ENCODE measurements around the gene SETBP1.

The SETBP1 gene

DNA sequence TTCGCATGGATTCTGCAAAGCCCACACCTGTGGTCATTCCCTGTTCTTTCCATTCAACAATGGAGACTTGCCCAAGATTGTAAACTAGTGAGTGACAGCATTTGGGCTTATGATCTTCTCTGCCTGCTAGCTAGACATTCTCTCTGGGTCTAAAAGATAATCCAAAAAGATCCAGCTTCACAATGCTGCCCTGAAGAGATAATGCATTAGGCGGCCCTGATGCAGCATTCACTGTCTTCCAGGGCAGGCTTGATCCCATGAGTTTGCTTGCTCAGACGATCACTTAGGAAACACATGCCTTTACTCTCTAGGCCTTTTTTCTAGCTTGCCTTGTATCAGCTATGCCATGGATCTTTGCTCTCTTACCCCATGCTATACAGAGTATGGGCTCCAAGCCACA, 196.1 kb downstream of the SETBP1 start:
- DNase-seq (ENCODE audit: extremely low read depth, insufficient read length): no peak
- H3K4me3 ChIP-seq (replicated peaks; ENCODE audit: low read depth, low read length): no peak overlapping the region
- TF ChIP-seq, protein P1, sequence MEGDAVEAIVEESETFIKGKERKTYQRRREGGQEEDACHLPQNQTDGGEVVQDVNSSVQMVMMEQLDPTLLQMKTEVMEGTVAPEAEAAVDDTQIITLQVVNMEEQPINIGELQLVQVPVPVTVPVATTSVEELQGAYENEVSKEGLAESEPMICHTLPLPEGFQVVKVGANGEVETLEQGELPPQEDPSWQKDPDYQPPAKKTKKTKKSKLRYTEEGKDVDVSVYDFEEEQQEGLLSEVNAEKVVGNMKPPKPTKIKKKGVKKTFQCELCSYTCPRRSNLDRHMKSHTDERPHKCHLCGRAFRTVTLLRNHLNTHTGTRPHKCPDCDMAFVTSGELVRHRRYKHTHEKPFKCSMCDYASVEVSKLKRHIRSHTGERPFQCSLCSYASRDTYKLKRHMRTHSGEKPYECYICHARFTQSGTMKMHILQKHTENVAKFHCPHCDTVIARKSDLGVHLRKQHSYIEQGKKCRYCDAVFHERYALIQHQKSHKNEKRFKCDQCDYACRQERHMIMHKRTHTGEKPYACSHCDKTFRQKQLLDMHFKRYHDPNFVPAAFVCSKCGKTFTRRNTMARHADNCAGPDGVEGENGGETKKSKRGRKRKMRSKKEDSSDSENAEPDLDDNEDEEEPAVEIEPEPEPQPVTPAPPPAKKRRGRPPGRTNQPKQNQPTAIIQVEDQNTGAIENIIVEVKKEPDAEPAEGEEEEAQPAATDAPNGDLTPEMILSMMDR (IDR thresholded peaks at IDR 0.05; ENCODE audit: insufficient read depth, low read length, poor library complexity, severe bottlenecking): no peak
- H3K36me3 ChIP-seq (ENCODE audit: control insufficient read depth, insufficient read depth, low read length): no peaks in the 10 kb centered on the region
- no peaks in the 10 kb centered on the region; the same call in 1 of the 2 replicates for H3K27me3 ChIP-seq (replicated peaks; ENCODE audit: control insufficient read depth, insufficient read depth, low read length)

- TF ChIP-seq, protein P1 (IDR thresholded peaks at IDR 0.05; ENCODE audit: insufficient read depth, low read length, poor library complexity, severe bottlenecking): no peak
- Histone ChIP-seq H3K27me3 (replicated peaks; ENCODE audit: control insufficient read depth, insufficient read depth, low read length) (no peaks in the 10 kb centered on the region; the same call in 1 of the 2 replicates), H3K4me3 (replicated peaks; ENCODE audit: low read depth, low read length) (no peak overlapping the region), H3K36me3 (ENCODE audit: control insufficient read depth, insufficient read depth, low read length) (no peaks in the 10 kb centered on the region)
- no peak for DNase-seq (ENCODE audit: extremely low read depth, insufficient read length)
Measured at GRCh38 chr18:44878335-44878734, 197.6 kb downstream of the SETBP1 start.

GRCh38 chr18:44880170-44880569, 199.5 kb downstream of the SETBP1 start:
- TF ChIP-seq, protein P1 (IDR thresholded peaks at IDR 0.05; ENCODE audit: insufficient read depth, low read length, poor library complexity, severe bottlenecking): no peak
- Histone ChIP-seq H3K36me3 (ENCODE audit: control insufficient read depth, insufficient read depth, low read length) (no peaks in the 10 kb centered on the region), H3K27me3 (replicated peaks; ENCODE audit: control insufficient read depth, insufficient read depth, low read length) (no peaks in the 10 kb centered on the region; the same call in 1 of the 2 replicates), H3K4me3 (replicated peaks; ENCODE audit: low read depth, low read length) (no peak overlapping the region)
- DNase-seq (ENCODE audit: extremely low read depth, insufficient read length): no peak

GRCh38 chr18:44881461-44882162, 200.9 kb downstream of the SETBP1 start:
- TF ChIP-seq, protein P1 (IDR thresholded peaks at IDR 0.05; ENCODE audit: insufficient read depth, low read length, poor library complexity, severe bottlenecking): no peak
- H3K36me3 ChIP-seq (ENCODE audit: control insufficient read depth, insufficient read depth, low read length): no peaks in the 10 kb centered on the region
- no peak overlapping the region for H3K4me3 ChIP-seq (replicated peaks; ENCODE audit: low read depth, low read length)
- no peak for DNase-seq (ENCODE audit: extremely low read depth, insufficient read length)
- H3K27me3 ChIP-seq (replicated peaks; ENCODE audit: control insufficient read depth, insufficient read depth, low read length): no peaks in the 10 kb centered on the region

- Histone ChIP-seq H3K27me3 (replicated peaks; ENCODE audit: control insufficient read depth, insufficient read depth, low read length) (no peaks in the 10 kb centered on the region), H3K4me3 (replicated peaks; ENCODE audit: low read depth, low read length) (no peak overlapping the region), H3K36me3 (ENCODE audit: control insufficient read depth, insufficient read depth, low read length) (no peaks in the 10 kb centered on the region)
- TF ChIP-seq, protein P1 (IDR thresholded peaks at IDR 0.05; ENCODE audit: insufficient read depth, low read length, poor library complexity, severe bottlenecking): no peak
- no peak for DNase-seq (ENCODE audit: extremely low read depth, insufficient read length)
Measured at GRCh38 chr18:44882163-44882868, 201.6 kb downstream of the SETBP1 start.
